HL-60 (cell line): Measurements from ENCODE around the gene ASAP3.

Source experiments
- DNase-seq, 2 experiments: peaks; one replicate each; pipeline ENCODE4 v3.0.0-alpha.2; 2010 to 2020; ENCODE audit warnings: low read depth in 1 of 2, low spot score in 1 of 2
- H3K27ac ChIP-seq: fragments of 250-450 bp; sonication (Bioruptor Pico); replicated peaks from 2 replicates; pipeline ENCODE4 v1.5.1; 2020; ENCODE audit warnings: mild to moderate bottlenecking, moderate library complexity
- H3K27me3 ChIP-seq: fragments of 250-450 bp; sonication (Bioruptor Pico); 2 replicates; pipeline ENCODE4 v1.5.1; 2021; ENCODE audit warnings: mild to moderate bottlenecking, moderate library complexity; ENCODE audit not compliant: insufficient read depth, poor library complexity, severe bottlenecking
- H3K4me3 ChIP-seq: replicated peaks from 2 replicates; pipeline ENCODE4 v1.5.1; 2011; ENCODE audit warnings: mild to moderate bottlenecking, control low read depth, low read length; ENCODE audit not compliant: insufficient read depth
- CTCF ChIP-seq: IDR thresholded peaks from one replicate; pipeline ENCODE4 v1.5.1; 2011; ENCODE audit warnings: low read length, control low read depth, inconsistent platforms; ENCODE audit not compliant: insufficient read depth
- GABPA ChIP-seq: IDR thresholded peaks from 2 replicates; pipeline ENCODE4 v1.6.1; 2012; ENCODE audit warnings: low read depth
- POLR2AphosphoS5 ChIP-seq: IDR thresholded peaks from 2 replicates; pipeline ENCODE4 v1.6.1; 2012; ENCODE audit warnings: low read depth
- REST ChIP-seq: IDR thresholded peaks from 2 replicates; pipeline ENCODE4 v1.6.1; 2012; ENCODE audit warnings: low read depth; ENCODE audit not compliant: insufficient replicate concordance
- SPI1 ChIP-seq: IDR thresholded peaks from 2 replicates; pipeline ENCODE4 v1.6.1; 2012; ENCODE audit warnings: low read depth, mild to moderate bottlenecking, borderline replicate concordance

Gene ASAP3

GRCh38 chr1:23403735-23404486 lies 80.1 kb downstream of the ASAP3 start:
- no peak overlapping the region for H3K27ac ChIP-seq
- no peaks in the 10 kb centered on the region for H3K27me3 ChIP-seq
- peak; percentile 76 to 89 for DNase-seq
- H3K4me3 ChIP-seq = peak overlapping the region; percentile 12; the same call in 1 of the 2 replicates
- TF ChIP-seq GABPA (no peak), CTCF (peak; percentile 97)

- H3K27me3 ChIP-seq = no peaks in the 10 kb centered on the region
- no peak overlapping the region for H3K4me3 ChIP-seq
Observed at GRCh38 chr1:23403355-23403734, 80.6 kb downstream of the ASAP3 start.

GRCh38 chr1:23403038-23403336 lies 81.0 kb downstream of the ASAP3 start:
- Histone ChIP-seq H3K27ac (peak overlapping the region; percentile 11; the same call in 1 of the 2 replicates), H3K4me3 (no peak overlapping the region), H3K27me3 (no peaks in the 10 kb centered on the region)
- peak; percentile 36 to 41 for DNase-seq
- TF ChIP-seq POLR2AphosphoS5 = no peak
- no peak for TF ChIP-seq GABPA
- no peak for TF ChIP-seq REST
- TF ChIP-seq CTCF = no peak
- TF ChIP-seq SPI1 = no peak

More at GRCh38 chr1:23403355-23403734, 80.6 kb downstream of the ASAP3 start:
- no peak for DNase-seq
- no peak overlapping the region; the same call in 1 of the 2 replicates for H3K27ac ChIP-seq
- TF ChIP-seq CTCF (no peak), SPI1 (no peak), REST (no peak), GABPA (no peak), POLR2AphosphoS5 (no peak)
